Activated CD4-positive, alpha-beta T cell treated with anti-CD3 and anti-CD28 coated beads for 4 hours (primary cell): Measurements from ENCODE around the gene PLLP.

Experiments
- DNase-seq, 2 donors: peaks; one replicate each; pipeline ENCODE4 v3.0.0-alpha.2; 2020

PLLP gene

GRCh38 chr16:57253466-57253865 lies 31.0 kb downstream of the PLLP start:
- DNase-seq: no peak

DNA sequence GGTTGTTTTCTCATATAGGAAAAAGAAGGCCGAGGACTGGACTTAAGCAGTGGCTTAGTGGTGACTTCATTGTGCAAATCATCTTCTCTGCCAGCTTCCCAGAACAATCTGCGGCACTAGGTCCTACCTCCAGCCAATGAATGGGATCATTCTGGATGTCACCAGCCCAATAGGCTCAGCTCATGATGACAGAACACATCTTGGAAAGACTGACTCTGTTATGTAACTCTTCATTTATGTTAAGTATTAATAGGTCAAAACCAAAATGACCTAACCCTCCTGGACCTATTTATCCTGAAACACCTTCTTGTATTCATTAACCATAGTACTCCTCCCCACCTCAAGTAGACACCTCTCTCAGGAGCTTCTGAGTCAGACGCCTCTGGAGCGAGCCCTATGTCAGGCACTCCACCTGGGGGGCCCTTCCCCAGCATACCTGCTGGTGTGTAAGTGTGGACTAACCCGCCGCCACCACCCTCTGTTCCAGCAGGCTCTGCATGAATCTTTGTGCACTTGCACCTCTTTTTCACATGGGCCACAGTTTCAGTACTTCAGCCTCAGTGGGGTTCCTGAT lies 32.2 kb downstream of the PLLP start:
- DNase-seq: no peak

GRCh38 chr16:57251352-57251751 lies 33.1 kb downstream of the PLLP start:
- no peak for DNase-seq

- DNase-seq: peak; percentile 12 to 21
Observed at GRCh38 chr16:57245472-57246113, 38.9 kb downstream of the PLLP start.

GRCh38 chr16:57244767-57245471 lies 39.6 kb downstream of the PLLP start, which contains the start of gene ARL2BP:
Gene ARL2BP, plus strand, starts transcription at chr16:57245259. Its CDS starts 109 bp downstream, at chr16:57245368.
- DNase-seq: peak; percentile 97 to 98

DNA sequence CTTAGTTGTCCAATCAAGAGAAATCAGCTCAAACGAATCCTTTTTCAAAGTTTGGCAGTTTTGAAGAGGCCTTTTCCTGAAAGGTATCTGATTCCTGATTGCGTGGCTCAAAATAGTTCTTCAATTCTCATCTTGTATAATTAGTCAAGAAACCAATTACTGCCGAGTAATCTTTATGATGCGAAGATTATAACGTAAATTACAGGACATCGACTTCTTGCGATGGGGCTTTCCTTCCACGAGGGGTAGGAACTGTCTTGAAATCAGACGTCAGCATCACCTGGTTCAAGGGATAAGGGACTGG lies 40.1 kb downstream of the PLLP start:
- no peak for DNase-seq

- no peak for DNase-seq
Observed at GRCh38 chr16:57242650-57243049, 41.8 kb downstream of the PLLP start.

- DNase-seq: no peak
Observed at GRCh38 chr16:57240851-57241250, 43.6 kb downstream of the PLLP start.

DNA sequence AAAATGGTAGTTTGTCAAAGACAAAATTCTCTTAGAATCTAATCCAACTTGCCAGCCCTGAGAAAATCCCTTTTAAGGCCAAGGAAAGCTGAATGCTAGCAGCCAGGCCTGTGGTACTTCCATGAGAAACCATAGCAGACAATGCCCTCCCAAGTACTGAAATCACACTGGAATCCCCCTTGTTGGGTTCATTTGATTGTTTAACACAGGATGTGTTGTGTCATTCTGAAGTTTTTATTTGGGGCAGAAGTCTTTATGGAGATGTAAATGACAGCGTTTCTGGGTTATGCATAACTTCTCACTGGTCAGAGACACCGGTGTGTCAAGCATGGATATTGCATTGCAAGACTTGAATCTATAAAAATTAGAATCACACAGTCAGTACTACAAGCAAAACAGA lies 45.4 kb downstream of the PLLP start:
- no peak for DNase-seq

DNA sequence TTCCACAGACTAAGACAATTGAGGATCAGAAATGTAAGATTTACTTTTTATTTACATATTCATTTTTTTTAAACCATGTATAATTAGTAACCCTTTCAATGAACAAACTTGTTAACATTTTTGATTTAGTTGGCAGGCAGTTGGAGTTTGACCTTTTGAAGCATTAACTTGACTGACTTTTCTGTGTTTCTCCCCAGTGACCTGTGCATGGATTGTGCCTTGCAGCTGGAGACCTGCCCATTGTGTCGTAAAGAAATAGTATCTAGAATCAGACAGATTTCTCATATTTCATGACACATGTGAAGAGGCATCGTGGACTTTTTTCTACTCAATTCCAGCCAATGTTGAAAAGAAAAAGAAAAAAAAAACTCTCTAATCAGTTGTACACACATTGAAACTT lies 45.8 kb downstream of the PLLP start:
- no peak for DNase-seq

DNA sequence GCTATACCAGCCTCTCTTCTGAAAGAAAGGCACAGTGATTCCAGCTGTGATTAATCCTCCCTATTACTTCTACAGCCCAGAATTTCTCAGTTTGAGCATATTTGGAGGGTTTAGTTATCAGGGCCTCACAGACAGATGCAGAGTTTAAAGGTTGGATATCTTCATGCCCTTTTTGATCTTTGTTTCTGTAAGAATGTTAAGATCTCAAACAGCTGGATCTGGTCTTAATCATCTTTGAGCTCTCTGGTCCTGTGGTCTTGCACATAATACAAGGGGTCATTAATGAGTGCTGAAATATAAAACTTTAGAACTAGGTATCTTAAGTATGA lies 48.5 kb downstream of the PLLP start:
- DNase-seq: no peak

DNA sequence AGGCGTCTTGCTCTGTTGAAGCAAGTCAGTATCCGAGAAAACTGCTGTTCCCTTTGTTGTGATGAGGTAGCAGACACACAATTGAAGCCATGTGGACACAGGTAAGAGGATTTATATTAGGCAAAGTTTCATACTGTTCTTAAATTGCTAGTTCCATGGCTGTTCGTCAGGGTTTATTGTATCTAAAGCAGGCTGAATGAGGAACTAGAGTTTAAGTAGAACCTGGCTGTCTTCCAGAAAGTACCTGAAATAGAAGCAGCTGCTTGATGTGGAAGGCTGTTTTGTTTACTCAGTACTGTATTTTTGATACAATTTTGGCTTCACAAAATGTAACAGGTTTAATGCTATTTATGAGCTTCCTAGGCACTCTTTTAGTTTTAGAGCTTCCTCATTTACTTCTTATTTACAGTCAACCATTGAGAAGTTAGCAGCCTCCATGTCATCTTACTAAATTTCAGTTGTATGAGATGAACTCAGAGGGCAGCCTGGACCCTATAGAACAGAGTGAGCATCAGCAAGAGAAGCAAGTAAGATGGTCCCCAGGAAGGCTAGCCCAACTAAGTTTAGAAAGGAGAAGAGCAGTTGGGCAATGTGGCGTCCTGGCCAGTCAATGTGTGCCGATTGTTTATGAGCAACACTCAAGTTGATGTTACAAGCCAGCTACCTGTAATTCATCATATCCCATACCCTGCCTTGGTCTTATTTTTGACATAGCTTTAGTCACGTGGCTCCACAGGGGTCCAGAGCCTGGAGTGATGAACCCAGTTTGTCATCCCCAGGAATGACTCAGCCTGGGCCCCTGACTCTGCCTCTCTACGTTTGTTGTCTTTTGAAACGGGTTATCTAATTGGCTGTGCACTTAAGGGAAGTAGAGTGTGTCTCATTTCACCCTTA lies 49.1 kb downstream of the PLLP start:
- DNase-seq: no peak

GRCh38 chr16:57234707-57235092 lies 49.8 kb downstream of the PLLP start:
- DNase-seq: no peak

- no peak for DNase-seq
Observed at GRCh38 chr16:57233944-57234706, 50.3 kb downstream of the PLLP start.

DNA sequence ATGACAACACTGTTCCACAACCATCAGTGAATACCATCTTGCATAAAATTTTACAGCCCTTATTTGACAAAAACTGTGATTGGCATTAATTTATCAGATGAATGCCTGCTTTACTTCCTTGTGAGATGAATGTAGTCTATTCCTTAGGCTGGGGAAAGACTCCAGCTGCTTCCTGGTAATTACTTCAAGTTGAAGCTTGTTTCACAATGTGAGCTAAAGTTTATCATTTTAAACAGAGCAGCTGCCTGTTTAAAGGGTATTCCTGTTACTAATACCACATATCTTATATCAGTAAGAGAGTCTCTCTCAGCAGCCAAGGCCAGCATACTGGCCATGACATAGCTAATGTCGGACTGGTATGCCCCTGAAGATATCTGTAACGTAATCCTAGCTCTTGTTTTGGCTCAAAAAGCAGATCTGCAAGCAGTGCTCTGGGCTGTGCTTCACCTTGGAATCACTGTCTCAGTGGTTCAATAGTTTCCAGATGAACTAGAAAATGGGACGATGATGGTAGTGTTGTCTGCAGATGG lies 52.6 kb downstream of the PLLP start:
- DNase-seq: no peak

DNA sequence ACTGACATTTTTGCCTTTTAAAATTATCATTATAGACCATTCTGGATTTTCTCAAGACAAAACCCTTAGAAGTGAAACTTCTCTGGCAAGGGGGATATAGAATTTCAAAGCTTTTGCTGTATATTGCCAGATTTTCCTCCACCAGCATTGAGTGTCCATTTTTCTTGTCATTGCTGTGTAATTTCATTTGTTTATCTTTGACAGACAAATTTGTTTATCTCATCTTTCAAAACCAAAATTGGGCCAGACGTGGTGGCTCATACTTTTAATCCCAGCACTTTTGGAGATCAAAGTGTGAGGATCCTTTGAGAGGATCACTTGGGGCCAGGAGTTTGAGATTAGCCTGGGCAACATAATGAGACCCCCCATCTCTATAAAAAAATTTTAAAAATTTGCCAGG lies 55.4 kb downstream of the PLLP start:
- no peak for DNase-seq

GRCh38 chr16:57226701-57227621 lies 57.5 kb downstream of the PLLP start:
- no peak for DNase-seq

DNA sequence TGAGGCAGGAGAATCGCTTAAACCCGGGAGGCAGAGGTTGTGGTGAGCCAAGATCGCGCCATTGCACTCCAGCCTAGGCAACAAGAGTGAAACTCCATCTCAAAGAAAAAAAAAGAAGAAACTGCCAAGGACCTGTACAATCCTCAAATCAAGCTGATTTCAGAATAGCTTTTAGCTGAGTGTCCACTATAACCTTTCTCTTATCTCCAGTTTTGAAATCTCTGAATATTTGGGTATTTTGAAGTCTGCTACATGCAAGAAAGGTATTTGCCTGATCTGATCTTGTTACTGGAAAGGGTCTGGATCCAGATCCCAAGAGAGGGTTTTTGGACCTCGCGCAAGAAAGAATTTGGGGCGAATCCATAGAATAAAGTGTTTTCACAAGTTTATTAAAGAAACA lies 58.5 kb downstream of the PLLP start:
- no peak for DNase-seq

DNA sequence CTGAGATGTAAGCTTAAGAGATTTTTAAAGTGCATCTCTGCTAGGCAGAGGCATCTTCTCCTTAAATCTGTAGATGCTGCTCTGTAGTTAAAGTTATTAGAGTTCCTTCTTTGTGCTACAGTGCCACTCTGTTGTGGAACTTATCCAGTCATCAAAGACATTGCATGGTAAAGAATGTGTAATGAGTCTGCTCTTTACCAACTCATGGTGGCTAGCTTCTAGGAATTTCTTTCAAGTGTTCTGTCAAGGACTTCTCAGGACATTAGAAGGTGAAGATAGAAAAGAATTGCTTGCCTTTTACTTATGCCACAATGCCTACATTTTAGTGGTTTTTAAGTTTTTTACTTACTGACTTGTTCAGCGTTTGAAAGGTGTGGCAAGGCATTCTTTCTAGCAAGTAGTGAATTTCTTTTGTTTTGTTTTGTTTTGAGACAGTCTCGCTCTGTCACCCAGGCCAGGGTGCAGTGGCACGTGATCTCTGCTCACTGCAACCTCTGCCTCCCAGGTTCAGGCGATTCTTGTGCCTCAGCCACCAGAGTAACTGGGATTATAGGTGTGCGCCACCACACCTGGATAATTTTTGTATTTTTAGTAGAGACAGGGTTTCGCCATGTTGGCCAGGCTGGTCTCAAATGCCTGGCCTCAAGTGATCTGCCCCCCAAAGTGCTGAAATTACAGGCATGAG lies 59.7 kb downstream of the PLLP start:
- DNase-seq: no peak

GRCh38 chr16:57223057-57223456 lies 61.4 kb downstream of the PLLP start:
- DNase-seq: no peak

- DNase-seq: no peak
Observed at GRCh38 chr16:57216968-57217367, 67.5 kb downstream of the PLLP start.
